Right forelimb (tissue), 1 donor: ENCODE measurements around the gene KDM5C.
"Not testable (repeated sequence)": the region's sequence is repeated elsewhere in the genome, so short reads cannot be mapped to it uniquely, and the experiment has no call there.

ENCODE experiments used
- DNase-seq: peaks from one replicate; pipeline ENCODE4 v3.0.0-alpha.2; 2018

The KDM5C gene

DNA sequence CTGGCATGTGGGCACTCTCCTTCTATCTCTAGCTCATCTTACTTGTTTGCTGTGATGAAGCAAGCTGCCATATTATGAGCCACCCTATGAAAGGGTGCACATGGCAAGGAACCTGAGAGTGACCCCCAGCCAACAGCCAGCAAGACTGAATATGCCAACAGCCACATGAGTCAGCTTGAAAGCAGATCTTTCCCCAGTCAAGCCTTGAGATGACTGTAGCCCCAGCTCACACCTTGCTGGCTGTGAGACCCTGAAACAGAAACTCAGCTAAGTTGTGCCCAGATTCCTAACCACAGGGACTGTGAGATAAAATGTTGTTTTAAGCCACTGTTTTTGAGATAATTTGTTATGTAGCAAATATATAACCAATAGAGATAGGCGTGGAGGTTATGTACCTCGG, 36.2 kb downstream of the KDM5C start:
- DNase-seq: no peak

GRCh38 chrX:53186351-53186750, 38.7 kb downstream of the KDM5C start:
- DNase-seq: no peak

DNA sequence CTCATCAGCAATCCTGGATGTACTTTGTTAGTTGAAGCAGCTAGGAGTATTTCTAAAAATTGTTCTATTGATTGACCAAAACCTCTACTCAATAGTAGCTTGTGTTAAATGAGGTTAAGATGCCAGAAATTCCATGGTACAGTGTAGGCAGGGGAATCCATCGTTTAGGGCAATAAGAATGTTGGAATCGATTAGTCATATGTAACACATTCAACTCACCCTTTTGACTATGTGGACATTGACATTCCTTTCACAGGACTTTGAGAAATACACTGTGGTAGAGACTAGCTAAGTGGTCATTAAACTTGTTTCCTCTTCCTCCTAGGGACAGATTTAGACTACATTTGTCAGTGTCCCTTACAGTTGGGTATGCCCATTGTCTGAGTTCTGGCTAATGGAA, 40.2 kb downstream of the KDM5C start:
- DNase-seq: no peak

GRCh38 chrX:53171356-53171755, 53.7 kb downstream of the KDM5C start:
- DNase-seq: no peak

DNA sequence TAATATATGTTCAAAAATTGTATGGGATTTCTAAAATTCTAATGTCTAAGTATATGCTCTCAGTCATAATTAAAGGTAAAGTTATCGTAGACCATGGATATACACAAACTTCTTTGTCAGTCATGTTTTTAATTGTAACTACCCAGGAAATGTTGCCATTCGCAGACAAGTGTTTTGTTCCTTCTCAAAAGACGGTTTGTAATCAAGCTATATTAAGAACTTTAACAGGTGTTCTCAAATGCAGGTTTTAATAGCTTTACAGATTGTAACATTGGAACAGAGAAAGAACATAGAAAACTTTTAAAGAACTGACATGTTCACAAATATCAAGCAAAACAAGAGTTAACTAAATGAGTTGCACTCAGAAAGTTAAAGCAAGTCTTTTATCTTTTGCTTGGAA, 58.9 kb downstream of the KDM5C start:
- no peak for DNase-seq

DNA sequence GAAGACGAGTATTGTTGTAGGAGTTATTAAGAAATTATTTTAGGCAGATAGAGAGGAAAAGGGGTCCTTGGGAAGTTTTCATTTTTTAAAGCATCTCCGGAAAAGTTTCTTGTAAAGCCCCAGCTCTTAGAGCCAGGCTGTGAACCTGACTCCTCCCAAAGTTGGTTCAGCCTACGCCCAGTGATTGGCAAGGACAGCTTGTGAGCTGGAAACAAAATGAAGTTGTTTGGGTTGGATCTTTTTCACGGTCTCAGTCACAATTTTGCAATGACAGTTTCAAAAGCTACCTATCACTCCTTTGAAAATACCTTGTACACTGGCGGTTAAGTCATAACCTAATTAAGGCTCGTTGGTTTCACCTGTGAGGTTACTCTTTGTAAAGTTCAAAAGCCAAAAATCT, 60.4 kb downstream of the KDM5C start:
- not testable (repeated sequence) for DNase-seq

GRCh38 chrX:53163436-53163835, 61.6 kb downstream of the KDM5C start:
- DNase-seq: no peak

- no peak for DNase-seq
Observed at GRCh38 chrX:53160297-53160983, 64.6 kb downstream of the KDM5C start.

DNA sequence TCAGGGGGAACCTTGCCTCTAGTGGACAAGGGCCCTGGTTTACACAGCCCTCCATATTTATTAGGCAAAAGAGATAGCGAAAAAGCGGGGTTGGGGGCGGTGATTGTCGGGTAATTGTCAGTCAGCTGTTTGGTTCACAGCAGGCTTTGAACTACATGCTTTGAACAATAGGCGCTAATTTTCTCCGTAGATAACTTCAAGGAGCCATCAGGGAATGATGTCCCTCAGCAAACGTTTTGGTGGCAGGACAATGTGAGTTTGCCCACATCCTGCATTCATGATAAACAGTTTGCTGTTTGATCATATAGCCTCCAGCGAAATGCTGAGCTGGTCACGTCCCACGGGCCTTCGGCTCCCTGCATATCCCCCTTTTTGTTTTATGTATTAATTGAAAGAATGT, 65.8 kb downstream of the KDM5C start:
- no peak for DNase-seq

DNA sequence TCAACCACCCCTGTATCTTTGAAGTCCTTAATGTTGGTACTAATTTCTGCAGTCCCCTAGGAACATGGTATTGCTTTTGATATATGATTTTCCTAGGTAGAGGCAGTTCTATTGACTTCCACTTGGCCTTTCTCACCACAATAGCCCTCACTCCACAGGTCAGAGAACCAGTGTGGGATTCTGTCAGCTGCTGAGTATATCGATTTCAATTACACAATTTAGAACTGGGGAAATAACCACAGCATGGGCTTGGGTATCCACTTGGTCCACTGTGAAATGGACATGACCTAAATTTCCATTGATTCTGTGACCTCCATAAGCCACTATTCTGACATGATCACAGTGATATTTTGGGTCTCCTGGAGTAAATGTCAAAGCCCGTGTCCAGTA, 68.8 kb downstream of the KDM5C start:
- DNase-seq: no peak

GRCh38 chrX:53155512-53156206, 69.3 kb downstream of the KDM5C start:
- no peak for DNase-seq

GRCh38 chrX:53153581-53153980, 71.4 kb downstream of the KDM5C start:
- DNase-seq: no peak
